ENCODE measurements around the gene SMYD4. TPM values are rescaled to one million over a fixed set of nuclear protein-coding genes. Genes with fewer than 3 reads are reported as not detected.

SMYD4 gene
- total and polyA plus RNA-seq, 10 of the 15 experiments (the other 5 are each of a cell fraction or from before 2014, with no cell fraction given) = 2.1 to 18.8 (median 13.7) TPM

DNA sequence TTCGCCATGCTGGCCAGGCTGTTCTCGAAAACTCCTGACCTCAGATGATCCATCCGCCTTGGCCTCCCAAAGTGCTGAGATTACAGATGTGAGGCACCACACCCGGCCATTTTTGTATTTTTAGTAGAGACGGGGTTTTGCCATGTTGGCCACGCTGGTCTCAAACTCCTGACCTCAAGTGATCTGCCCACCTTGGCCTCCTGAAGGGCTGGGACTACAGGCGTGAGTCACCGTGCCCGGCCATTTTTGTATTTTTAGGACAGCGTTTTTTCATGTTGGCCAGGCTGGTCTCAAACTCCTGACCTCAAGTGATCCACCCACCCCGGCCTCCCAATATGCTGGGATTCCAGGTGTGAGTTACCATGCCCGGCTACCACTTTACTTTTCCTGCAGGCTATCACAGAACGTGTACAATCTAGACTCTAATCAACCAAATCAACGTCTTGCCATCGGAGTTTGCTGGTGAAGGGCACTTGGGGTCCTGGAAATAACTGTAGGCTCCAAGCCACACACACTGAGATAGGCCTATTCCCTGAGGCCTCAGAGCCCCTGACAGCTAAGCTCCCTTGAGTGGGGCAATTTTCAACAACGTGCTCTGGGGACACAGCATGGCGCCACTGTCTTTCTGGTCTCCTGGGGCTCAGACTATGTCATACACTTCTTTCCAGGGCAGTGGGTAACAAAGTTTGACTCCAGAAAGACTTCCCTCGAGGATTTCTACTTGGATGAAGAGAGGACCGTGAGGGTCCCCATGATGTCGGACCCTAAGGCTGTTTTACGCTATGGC, 55.1 kb downstream of the SMYD4 start (continued):
- TF ChIP-seq, protein P1, sequence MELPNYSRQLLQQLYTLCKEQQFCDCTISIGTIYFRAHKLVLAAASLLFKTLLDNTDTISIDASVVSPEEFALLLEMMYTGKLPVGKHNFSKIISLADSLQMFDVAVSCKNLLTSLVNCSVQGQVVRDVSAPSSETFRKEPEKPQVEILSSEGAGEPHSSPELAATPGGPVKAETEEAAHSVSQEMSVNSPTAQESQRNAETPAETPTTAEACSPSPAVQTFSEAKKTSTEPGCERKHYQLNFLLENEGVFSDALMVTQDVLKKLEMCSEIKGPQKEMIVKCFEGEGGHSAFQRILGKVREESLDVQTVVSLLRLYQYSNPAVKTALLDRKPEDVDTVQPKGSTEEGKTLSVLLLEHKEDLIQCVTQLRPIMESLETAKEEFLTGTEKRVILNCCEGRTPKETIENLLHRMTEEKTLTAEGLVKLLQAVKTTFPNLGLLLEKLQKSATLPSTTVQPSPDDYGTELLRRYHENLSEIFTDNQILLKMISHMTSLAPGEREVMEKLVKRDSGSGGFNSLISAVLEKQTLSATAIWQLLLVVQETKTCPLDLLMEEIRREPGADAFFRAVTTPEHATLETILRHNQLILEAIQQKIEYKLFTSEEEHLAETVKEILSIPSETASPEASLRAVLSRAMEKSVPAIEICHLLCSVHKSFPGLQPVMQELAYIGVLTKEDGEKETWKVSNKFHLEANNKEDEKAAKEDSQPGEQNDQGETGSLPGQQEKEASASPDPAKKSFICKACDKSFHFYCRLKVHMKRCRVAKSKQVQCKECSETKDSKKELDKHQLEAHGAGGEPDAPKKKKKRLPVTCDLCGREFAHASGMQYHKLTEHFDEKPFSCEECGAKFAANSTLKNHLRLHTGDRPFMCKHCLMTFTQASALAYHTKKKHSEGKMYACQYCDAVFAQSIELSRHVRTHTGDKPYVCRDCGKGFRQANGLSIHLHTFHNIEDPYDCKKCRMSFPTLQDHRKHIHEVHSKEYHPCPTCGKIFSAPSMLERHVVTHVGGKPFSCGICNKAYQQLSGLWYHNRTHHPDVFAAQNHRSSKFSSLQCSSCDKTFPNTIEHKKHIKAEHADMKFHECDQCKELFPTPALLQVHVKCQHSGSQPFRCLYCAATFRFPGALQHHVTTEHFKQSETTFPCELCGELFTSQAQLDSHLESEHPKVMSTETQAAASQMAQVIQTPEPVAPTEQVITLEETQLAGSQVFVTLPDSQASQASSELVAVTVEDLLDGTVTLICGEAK (IDR thresholded peaks at IDR 0.05; ENCODE audit: borderline replicate concordance) = no peak
- TF ChIP-seq PAX5 (IDR thresholded peaks at IDR 0.05; ENCODE audit: borderline replicate concordance, low read depth, low read length) (no peak), MYC (IDR thresholded peaks at IDR 0.05; ENCODE audit: insufficient read depth, insufficient read length, insufficient replicate concordance, low read length, severe bottlenecking) (no peak)

DNA sequence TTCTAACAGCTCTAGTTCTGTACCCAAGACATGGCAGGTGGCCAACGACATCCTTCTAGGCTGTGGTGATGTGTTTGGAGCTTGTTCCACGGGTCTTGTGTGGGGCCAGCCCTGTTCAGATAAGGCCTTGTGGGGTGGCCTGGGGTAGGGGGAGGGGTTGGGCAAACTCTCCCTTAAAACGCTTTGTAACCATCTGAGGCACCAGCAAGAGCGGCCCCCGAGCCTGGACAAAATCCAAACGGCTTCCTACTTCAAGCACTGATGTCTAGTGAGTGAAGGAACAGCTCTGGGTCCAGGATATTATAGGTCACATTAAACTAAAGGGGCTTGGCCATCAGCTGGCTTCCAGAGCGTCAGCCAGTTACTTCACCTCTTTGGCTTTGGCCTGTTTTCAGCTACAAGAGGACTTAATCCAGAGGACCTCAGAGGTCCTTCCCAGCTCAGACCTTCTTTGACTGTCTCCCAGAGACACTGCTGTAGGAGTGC, 56.0 kb downstream of the SMYD4 start:
- Histone ChIP-seq H3K4me2 (ENCODE audit: control insufficient read depth, insufficient read depth) (no peak overlapping the region), H2AFZ (ENCODE audit: control insufficient read depth, low read depth, low read length) (no peak overlapping the region), H3K27me3 (replicated peaks in 1 of 2; ENCODE audit: control insufficient read depth in 2 of 2, insufficient read depth in 2 of 2, low read length in 1 of 2) (no peaks in the 10 kb centered on the region), H3K9me3 (replicated peaks; ENCODE audit: control insufficient read depth, insufficient read depth, low read length) (no peaks in the 10 kb centered on the region), H3K9ac (ENCODE audit: control insufficient read depth, insufficient read depth, low read length) (no peak overlapping the region), H3K4me1 (ENCODE audit: control insufficient read depth, insufficient read depth, low read length) (peaks cover 7% of the 10 kb centered on the region), H3K79me2 (ENCODE audit: control insufficient read depth, insufficient read depth, low read length) (no peaks in the 10 kb centered on the region), H3K27ac (ENCODE audit: control insufficient read depth, insufficient read depth) (no peak overlapping the region), H4K20me1 (ENCODE audit: control insufficient read depth, insufficient read depth) (no peaks in the 10 kb centered on the region), H3K36me3 (ENCODE audit: control insufficient read depth in 2 of 2, insufficient read depth in 2 of 2, low read length in 1 of 2) (peaks cover 5 to 7% of the 10 kb centered on the region in 2 experiments; a peak in 3 of 4 replicates), H3K4me3 (no peak overlapping the region)
- ChIA-PET POLR2A (interaction anchor here (0.6 to 1.8 kb wide), 3 partner anchors 9 to 57 kb away, joined by 4 to 10 read pairs (median 4); no protein-coding TSS in a partner anchor), CTCF (interaction anchor here (1.0 to 1.4 kb wide), 3 partner anchors 10 to 60 kb away, joined by 3 to 6 read pairs (median 3); no protein-coding TSS in a partner anchor), RAD21 (ENCODE audit: unreplicated experiment) (interaction anchor here (0.7 to 1.1 kb wide), 3 partner anchors 10 to 91 kb away, joined by 3 read pairs; no protein-coding TSS in a partner anchor), SMC1A (ENCODE audit: uncharacterized antibody, unreplicated experiment) (interaction anchor here (1.1 to 1.3 kb wide), 3 partner anchors 10 to 60 kb away, joined by 3 to 4 read pairs (median 3); no protein-coding TSS in a partner anchor)
- no peak for TF ChIP-seq TCF3 (IDR thresholded peaks at IDR 0.05; ENCODE audit: borderline replicate concordance, insufficient read depth, low read depth, low read length)
- no peak for TF ChIP-seq JUNB (IDR thresholded peaks at IDR 0.05)
- TF ChIP-seq, protein P2, sequence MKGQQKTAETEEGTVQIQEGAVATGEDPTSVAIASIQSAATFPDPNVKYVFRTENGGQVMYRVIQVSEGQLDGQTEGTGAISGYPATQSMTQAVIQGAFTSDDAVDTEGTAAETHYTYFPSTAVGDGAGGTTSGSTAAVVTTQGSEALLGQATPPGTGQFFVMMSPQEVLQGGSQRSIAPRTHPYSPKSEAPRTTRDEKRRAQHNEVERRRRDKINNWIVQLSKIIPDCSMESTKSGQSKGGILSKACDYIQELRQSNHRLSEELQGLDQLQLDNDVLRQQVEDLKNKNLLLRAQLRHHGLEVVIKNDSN (IDR thresholded peaks at IDR 0.05; ENCODE audit: borderline replicate concordance, extremely low read length, insufficient read depth, low read depth, low read length) = no peak
- no peak for TF ChIP-seq SMC3 (IDR thresholded peaks at IDR 0.05; ENCODE audit: borderline replicate concordance, low read length)
- no peak for TF ChIP-seq MTA3 (IDR thresholded peaks at IDR 0.05; ENCODE audit: borderline replicate concordance, low read length)
- TF ChIP-seq LARP7 (IDR thresholded peaks at IDR 0.05) = no peak
- TF ChIP-seq, protein P3, sequence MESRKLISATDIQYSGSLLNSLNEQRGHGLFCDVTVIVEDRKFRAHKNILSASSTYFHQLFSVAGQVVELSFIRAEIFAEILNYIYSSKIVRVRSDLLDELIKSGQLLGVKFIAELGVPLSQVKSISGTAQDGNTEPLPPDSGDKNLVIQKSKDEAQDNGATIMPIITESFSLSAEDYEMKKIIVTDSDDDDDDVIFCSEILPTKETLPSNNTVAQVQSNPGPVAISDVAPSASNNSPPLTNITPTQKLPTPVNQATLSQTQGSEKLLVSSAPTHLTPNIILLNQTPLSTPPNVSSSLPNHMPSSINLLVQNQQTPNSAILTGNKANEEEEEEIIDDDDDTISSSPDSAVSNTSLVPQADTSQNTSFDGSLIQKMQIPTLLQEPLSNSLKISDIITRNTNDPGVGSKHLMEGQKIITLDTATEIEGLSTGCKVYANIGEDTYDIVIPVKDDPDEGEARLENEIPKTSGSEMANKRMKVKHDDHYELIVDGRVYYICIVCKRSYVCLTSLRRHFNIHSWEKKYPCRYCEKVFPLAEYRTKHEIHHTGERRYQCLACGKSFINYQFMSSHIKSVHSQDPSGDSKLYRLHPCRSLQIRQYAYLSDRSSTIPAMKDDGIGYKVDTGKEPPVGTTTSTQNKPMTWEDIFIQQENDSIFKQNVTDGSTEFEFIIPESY (IDR thresholded peaks at IDR 0.05) = no peak
- TF ChIP-seq SUPT20H (IDR thresholded peaks at IDR 0.05; ENCODE audit: borderline replicate concordance, control insufficient read depth, low read depth, low read length) = no peak
- no peak for TF ChIP-seq BRCA1 (IDR thresholded peaks at IDR 0.05; ENCODE audit: low read depth, low read length)
- in situ Hi-C loops (cut with MboI) = no loop called here
- DNase-seq (ENCODE audit: low read depth, low spot score) (no peak), FAIRE-seq (no peak), ATAC-seq (no peak)
- 75% methylated on average over 7 of the region's 7 CpGs for WGBS (ENCODE audit: insufficient coverage, insufficient replicate concordance, low lambda C conversion rate, missing lambda C conversion rate)
- intact Hi-C loops (cut with micrococcal nuclease; ENCODE audit: unreplicated experiment) = no loop called here
- BruUV-seq (replicated peaks) = no TSS peak

Data from GM12878 (cell line).